ENCODE results near the gene MDP1. TPM values are rescaled to one million over a fixed set of nuclear protein-coding genes. Genes with fewer than 3 reads are reported as not detected.

The MDP1 gene
- 16.0 TPM for polyA plus RNA-seq (2012; ENCODE audit: missing spikeins)

GRCh38 chr14:24215495-24216344, at the start of gene MDP1:
Gene MDP1 (minus strand): TSS chr14:24216066. CDS start chr14:24215955, 111 bp downstream.
- peak; percentile 93 for FAIRE-seq
- TF ChIP-seq POLR2AphosphoS5 (IDR thresholded peaks at IDR 0.05; ENCODE audit: low read depth, low read length) (peak; percentile 90; the same call in 1 of the 2 replicates), POLR2A (IDR thresholded peaks at IDR 0.05; ENCODE audit: low read depth, low read length) (peak; percentile 92), TAF1 (IDR thresholded peaks at IDR 0.05; ENCODE audit: borderline replicate concordance, low read depth, low read length) (peak; percentile 80)

GRCh38 chr14:24264298-24264697, 48.4 kb upstream of the MDP1 start:
- TF ChIP-seq TAF1 (IDR thresholded peaks at IDR 0.05; ENCODE audit: borderline replicate concordance, low read depth, low read length) (no peak), POLR2AphosphoS5 (IDR thresholded peaks at IDR 0.05; ENCODE audit: low read depth, low read length) (peak; percentile 30; the same call in 1 of the 2 replicates), POLR2A (IDR thresholded peaks at IDR 0.05; ENCODE audit: low read depth, low read length) (peak; percentile 32; the same call in 1 of the 2 replicates)
- FAIRE-seq, result no peak
- no peak for DNase-seq (ENCODE audit: insufficient read length)

More at GRCh38 chr14:24215495-24216344, at the start of gene MDP1:
- peak; percentile 81 for DNase-seq (ENCODE audit: insufficient read length)

GRCh38 chr14:24263848-24264247, 48.0 kb upstream of the MDP1 start:
- DNase-seq (ENCODE audit: insufficient read length) (no peak), FAIRE-seq (no peak)
- no peak for TF ChIP-seq TAF1 (IDR thresholded peaks at IDR 0.05; ENCODE audit: borderline replicate concordance, low read depth, low read length)
- TF ChIP-seq POLR2AphosphoS5 (IDR thresholded peaks at IDR 0.05; ENCODE audit: low read depth, low read length), result no peak
- TF ChIP-seq POLR2A (IDR thresholded peaks at IDR 0.05; ENCODE audit: low read depth, low read length), result no peak

GRCh38 chr14:24262821-24263733, 47.2 kb upstream of the MDP1 start, which contains the start of gene TGM1:
Gene TGM1 (minus strand): TSS chr14:24263177. CDS start chr14:24262352, 825 bp downstream.
- no peak for TF ChIP-seq POLR2A (IDR thresholded peaks at IDR 0.05; ENCODE audit: low read depth, low read length)
- no peak for TF ChIP-seq TAF1 (IDR thresholded peaks at IDR 0.05; ENCODE audit: borderline replicate concordance, low read depth, low read length)
- TF ChIP-seq POLR2AphosphoS5 (IDR thresholded peaks at IDR 0.05; ENCODE audit: low read depth, low read length), result no peak
- no peak for FAIRE-seq
- DNase-seq (ENCODE audit: insufficient read length), result no peak

- FAIRE-seq, result no peak
- TF ChIP-seq POLR2AphosphoS5 (IDR thresholded peaks at IDR 0.05; ENCODE audit: low read depth, low read length) (no peak), POLR2A (IDR thresholded peaks at IDR 0.05; ENCODE audit: low read depth, low read length) (no peak), TAF1 (IDR thresholded peaks at IDR 0.05; ENCODE audit: borderline replicate concordance, low read depth, low read length) (no peak)
Measured at GRCh38 chr14:24261969-24262327, 46.1 kb upstream of the MDP1 start.

GRCh38 chr14:24261256-24261968, 45.5 kb upstream of the MDP1 start:
- no peak for TF ChIP-seq POLR2A (IDR thresholded peaks at IDR 0.05; ENCODE audit: low read depth, low read length)
- TF ChIP-seq POLR2AphosphoS5 (IDR thresholded peaks at IDR 0.05; ENCODE audit: low read depth, low read length), result no peak
- no peak for TF ChIP-seq TAF1 (IDR thresholded peaks at IDR 0.05; ENCODE audit: borderline replicate concordance, low read depth, low read length)
- DNase-seq (ENCODE audit: insufficient read length) (no peak), FAIRE-seq (no peak)

More at GRCh38 chr14:24261969-24262327, 46.1 kb upstream of the MDP1 start:
- no peak for DNase-seq (ENCODE audit: insufficient read length)

- FAIRE-seq (no peak), DNase-seq (ENCODE audit: insufficient read length) (no peak)
- TF ChIP-seq POLR2AphosphoS5 (IDR thresholded peaks at IDR 0.05; ENCODE audit: low read depth, low read length) (no peak), TAF1 (IDR thresholded peaks at IDR 0.05; ENCODE audit: borderline replicate concordance, low read depth, low read length) (no peak), POLR2A (IDR thresholded peaks at IDR 0.05; ENCODE audit: low read depth, low read length) (no peak)
Measured at GRCh38 chr14:24260780-24261157, 44.9 kb upstream of the MDP1 start.

- TF ChIP-seq TAF1 (IDR thresholded peaks at IDR 0.05; ENCODE audit: borderline replicate concordance, low read depth, low read length) (no peak), POLR2A (IDR thresholded peaks at IDR 0.05; ENCODE audit: low read depth, low read length) (no peak), POLR2AphosphoS5 (IDR thresholded peaks at IDR 0.05; ENCODE audit: low read depth, low read length) (no peak)
- no peak for FAIRE-seq
- no peak for DNase-seq (ENCODE audit: insufficient read length)
Measured at GRCh38 chr14:24260026-24260779, 44.3 kb upstream of the MDP1 start.

GRCh38 chr14:24259282-24260025, 43.6 kb upstream of the MDP1 start:
- FAIRE-seq, result no peak
- no peak for TF ChIP-seq POLR2AphosphoS5 (IDR thresholded peaks at IDR 0.05; ENCODE audit: low read depth, low read length)
- TF ChIP-seq TAF1 (IDR thresholded peaks at IDR 0.05; ENCODE audit: borderline replicate concordance, low read depth, low read length), result no peak
- no peak for TF ChIP-seq POLR2A (IDR thresholded peaks at IDR 0.05; ENCODE audit: low read depth, low read length)
- DNase-seq (ENCODE audit: insufficient read length), result no peak

Data from GM12892 (cell line).